NCI-H2107 (cell line): Measurements from ENCODE around the gene UCKL1.
"Not testable (repeated sequence)": the region's sequence is repeated elsewhere in the genome, so short reads cannot be mapped to it uniquely, and the experiment has no call there.

ENCODE experiments used
- DNase-seq: peaks from one replicate; lab custom pipeline; 2025; lab: John Stamatoyannopoulos, UW

The UCKL1 gene

GRCh38 chr20:63972312-63973159 is 16.3 kb upstream of the UCKL1 start:
- no peak for DNase-seq

DNA sequence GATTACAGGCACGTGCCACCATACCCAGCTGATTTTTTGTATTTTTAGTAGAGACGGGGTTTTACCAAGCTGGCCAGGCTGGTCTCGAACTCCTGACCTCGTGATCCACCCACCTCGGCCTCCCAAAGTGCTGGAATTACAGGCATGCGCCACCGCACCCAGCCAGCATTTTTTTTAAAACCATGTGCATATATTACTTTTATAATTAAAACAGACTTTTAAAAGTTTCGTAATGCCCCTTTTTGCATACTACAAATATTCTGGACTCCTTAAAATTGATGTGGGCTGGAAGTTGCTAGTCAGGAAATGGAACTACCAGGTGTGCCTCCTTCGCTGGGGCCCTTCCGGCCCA is 15.7 kb upstream of the UCKL1 start:
- not testable (repeated sequence) for DNase-seq

DNA sequence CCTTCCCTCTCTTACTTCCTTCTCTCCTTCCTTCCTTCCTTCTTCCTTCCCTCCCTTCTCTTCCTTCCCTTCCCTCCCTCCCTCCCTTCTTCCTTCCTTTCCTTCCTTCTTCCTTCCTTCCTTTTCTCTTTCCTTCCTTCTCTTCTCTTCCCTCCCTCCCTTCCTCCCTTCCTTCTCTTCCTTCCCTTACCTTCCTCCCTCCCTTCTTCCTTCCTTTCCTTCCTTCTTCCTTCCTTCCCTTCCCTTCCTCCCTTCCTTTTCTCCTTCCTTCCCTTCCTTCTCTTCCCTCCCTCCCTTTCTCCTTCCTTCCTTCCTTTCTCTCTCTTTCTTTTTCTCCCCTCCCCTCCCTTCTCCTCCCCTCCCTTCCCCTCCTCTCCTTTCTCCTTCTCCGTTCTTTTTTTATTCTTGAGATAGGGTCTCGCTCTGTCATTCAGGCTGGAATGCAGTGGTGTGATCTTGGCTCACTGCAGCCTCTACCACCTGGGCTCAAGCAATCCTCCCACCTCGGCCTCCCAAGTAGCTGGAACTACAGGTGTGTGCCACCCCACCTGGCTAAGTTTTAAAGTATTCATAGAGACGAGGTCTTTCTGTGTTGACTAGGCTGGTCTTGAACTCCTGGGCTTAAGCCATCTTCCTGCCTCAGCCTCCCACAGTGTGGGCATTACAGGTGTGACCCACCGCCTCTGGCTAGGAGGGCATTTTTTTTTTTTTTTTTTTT is 14.7 kb upstream of the UCKL1 start:
- no peak for DNase-seq

- no peak for DNase-seq
These were observed 13.9 kb upstream of the UCKL1 start, which contains the start of gene ZNF512B for GRCh38 chr20:63969838-63970713. Gene ZNF512B, minus strand, starts transcription at chr20:63969930. Its CDS starts 1,980 bp downstream, at chr20:63967950.

- no peak for DNase-seq
These were observed 12.9 kb upstream of the UCKL1 start for GRCh38 chr20:63968928-63969760.

DNA sequence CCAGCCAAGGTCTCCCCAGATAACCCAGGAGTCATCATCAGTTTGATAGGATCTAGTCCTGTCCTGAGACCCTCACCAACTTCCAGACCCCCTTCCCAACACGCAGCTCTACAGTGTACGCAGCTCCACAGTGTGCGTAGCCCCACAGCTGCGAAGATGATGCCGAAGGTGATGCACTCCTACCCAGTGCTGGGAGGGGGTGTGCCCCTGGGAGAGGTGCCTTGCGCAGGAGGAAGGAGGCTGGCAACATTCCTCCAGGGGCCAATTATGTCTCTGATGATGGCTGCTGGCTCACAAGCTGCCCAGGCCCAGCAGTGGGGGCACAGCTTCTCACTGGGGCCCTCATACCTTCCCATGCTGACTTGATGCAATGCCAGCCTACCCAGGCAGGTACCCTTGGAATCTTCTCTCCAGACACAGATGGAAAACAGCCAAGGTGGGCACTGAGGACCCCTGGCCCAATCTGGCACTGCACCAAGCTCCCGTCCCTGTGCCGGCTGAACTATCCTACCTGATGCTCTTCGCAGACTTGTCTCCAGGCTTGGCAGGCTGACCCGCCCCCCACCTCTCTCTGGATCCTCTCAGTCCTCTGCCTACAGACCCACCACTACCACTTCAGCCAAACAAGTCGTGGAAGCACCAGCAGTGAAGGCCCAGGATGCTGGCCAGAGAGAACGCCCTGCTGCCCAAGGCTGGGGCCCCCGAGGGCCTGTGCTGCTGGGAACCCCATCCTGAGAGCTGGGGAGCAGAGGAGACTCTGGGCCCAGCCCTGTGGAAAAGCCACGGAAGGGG is 12.1 kb upstream of the UCKL1 start:
- no peak for DNase-seq

- no peak for DNase-seq
These were observed 11.3 kb upstream of the UCKL1 start for GRCh38 chr20:63967330-63968135.

DNA sequence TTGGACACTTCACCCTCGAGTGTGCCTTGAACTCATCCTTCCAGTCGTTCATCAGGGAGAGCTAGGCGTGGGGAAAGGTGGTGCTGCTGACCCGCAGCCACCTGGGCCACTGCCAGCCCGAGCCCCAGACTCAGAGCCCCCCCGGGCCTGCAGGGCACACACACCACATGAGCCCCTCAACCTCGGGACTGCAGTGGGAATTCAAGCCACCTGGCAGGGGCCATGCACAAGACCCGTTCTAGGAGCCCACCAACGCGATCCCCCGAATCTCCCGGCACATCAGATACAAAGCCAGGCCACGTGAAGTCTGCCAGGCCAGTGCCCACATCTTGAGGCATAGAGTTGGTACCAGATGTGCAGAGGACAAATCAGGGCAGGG is 10.7 kb upstream of the UCKL1 start:
- no peak for DNase-seq

- DNase-seq: no peak
These were observed 10.1 kb upstream of the UCKL1 start for GRCh38 chr20:63966172-63966943.

DNA sequence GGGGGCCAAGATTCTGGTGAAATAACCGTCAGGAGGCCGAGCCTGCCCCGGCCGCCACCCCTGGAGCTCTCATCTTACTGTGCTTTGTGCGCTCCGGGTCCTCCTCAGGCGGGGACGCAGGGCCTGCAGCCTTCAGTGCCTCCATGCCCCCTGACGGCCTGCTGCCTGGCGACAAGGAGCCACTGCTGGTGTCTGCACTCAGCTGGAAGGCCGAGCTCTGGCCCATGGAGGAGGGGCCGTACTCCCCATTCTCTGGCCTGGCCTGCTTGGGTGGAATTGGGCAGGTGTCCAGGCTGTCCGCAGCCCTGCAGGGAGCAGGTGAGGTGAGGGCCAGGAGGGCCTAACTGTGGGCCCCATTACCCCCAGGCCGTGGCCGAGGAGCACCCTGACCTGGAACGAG is 8.2 kb upstream of the UCKL1 start:
- DNase-seq: no peak

DNA sequence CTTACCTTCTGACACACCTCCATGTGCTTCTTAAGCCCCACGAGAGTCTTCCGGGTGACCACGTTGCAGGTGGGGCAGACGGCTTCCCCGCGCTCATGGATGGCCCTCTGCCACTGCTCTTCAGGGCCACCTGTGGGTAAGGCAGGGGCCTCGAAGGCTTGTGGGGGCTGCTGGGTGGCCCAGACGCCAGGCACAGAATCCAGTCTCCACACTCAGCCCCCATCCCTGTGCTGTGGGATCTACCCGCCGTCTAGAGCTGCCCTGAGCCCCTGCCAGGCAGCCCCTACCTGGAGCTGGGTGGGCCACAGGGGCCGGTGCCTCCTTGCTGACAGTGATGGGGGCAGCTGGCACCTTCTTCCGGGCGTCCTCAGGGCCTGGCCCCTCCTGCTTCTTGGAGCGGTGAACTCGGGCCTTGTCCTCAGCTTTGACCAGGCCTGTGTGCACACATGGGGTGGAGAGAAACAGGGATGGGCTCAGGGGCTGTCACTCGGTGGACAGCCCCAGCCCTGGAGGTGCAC is 7.6 kb upstream of the UCKL1 start:
- DNase-seq: no peak

GRCh38 chr20:63963348-63963741 is 7.1 kb upstream of the UCKL1 start:
- no peak for DNase-seq

DNA sequence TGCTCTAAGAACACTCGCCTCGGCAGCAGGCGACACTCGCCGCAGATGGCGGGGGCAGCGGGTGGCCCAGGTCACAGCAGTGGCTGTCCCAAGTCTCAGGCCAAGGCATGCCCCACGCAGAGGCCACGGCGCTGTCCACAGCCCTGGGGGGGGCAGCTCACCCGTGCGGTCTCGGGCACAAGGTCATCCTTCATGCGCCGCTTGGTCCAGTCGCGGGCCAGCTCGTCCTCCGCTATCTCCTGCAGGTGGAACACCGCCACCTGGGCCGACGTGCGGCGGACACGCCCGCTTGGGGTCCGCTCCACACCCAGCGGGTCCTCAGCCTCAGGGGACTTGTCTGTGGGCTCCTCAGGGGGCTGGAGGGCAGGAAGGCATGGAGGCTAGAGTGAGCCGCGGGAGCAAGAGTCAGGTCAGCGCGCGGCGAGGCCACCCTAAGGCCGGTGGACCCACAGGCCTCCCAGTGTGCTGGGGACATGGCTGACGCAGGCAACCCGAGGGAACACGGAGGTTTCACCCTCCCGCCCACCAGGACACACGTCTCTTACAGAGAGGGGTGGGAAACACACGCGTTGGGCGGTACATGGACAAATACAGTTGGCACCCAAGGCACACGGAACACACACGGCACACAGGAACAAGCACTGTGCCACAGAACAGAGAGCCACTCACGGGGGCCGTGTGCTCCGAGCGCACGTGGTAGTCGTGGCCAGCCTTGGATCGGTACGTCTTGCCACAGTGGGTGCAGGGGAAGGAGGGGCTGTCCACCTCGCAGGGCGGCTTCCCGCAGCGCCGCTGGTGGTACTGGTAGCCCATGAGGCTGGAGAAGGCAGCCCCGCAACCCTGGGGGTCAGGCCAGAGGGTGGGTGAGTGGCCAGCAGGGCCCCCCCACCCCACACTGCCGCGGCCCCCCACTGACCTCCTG is 6.5 kb upstream of the UCKL1 start:
- no peak for DNase-seq

- DNase-seq: no peak
These were observed 5.6 kb upstream of the UCKL1 start for GRCh38 chr20:63961664-63962425.

DNA sequence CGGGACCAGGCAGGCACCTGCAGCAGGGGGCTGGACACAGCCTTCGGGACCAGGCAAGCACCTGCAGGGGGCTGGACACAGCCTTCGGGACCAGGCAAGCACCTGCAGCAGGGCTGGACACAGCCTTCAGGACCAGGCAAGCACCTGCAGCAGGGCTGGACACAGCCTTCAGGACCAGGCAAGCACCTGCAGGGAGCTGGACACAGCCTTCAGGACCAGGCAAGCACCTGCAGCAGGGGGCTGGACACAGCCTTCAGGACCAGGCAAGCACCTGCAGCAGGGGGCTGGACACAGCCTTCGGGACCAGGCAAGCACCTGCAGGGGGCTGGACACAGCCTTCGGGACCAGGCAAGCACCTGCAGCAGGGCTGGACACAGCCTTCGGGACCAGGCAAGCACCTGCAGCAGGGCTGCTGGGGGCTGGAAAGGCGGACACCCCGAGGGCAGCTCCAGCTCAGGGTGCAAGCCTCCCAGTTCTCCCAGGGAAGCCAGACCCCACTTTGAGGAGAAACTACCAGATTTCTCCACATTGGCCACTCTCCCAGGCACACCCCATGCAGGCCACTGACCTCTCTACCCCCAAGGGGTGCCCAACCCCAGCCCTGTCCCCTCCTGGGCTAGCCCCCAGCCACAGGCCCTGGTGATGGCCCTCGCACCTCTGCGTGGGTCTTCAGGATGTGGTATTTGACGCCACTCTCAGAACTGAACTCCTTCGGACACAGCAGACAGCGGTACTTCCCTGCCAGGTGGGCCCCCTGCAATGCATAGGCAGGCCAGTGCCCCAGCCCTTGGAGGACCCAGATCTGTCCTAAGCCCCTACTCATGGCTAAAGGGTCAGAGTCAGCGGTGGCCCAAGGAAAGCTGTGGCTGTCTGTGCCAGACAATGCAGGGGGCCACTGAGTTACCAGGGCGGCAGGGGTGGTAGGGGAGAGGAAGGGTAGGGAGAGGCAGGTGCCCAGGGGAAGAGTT is 4.7 kb upstream of the UCKL1 start:
- not testable (repeated sequence) for DNase-seq

GRCh38 chr20:63959699-63960075 is 3.5 kb upstream of the UCKL1 start:
- no peak for DNase-seq
